ENCODE results near the gene CLIC1.

The CLIC1 gene

DNA sequence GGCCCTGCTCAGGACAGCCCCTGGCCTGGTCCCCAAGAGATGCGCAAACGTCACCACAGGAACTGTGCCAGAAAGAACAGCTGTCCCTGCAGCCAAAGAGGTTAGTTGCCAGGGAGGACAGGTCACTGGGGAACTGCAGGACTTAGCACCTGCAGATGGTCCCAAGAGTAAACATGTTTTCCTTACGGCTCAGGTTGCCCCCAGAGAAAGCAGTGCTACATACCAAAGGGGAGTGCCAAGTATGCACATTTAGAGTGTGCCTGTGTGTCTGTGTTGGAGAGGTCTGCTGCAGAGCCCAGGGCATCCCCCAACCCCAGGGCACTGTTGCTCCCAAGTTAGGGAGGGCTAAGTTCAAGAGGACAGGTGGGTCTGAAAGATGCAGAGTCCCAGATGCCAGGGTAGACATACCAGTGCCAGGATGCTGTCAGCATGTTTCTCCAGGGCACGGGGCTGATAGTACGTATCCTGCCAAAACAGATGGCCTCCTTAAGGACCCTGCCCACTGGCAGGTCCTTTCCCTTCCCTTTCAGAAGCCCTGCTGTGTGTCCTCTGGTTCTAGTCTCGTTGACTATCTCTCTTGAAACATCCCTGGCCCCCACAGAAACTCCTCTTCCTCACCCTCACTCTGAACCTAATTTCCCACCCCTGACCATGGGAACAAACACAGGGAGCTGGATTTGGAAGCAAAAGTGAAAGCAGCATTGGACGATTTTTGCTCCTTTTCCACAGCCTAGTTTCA is 34.5 kb downstream of the CLIC1 start:
- DNase-seq (ENCODE audit: low spot score) = peak; percentile 28

DNA sequence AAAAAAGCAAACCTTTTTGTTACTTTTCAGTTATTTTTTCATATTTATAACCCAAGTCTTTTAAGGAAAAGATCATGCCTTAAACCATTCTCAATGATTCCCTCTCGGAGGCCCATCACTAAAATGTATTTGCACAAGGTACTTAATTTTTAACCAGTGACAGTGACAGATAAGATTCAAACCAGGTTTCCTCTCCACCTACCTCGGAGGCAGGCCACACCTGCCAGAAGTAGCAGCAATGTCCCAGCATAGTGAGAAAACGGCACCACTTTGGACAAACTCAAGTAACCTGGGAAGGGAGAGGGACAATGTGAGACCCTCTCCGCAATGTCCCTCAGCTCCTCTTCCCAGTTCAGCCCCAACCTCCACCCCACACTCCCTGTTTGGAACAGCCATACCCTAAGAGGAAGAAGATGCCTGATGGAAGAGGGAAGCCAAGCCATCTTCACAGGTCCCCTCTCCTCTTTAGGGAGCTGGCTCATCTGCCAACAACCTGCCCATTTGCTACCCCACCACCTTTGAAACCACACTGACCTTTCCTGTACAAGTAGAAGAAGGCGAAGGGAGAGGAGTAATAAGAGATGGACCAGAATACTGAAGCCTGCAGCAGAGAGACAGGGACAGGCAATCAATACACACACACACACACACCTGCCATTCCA is 35.5 kb downstream of the CLIC1 start:
- DNase-seq (ENCODE audit: low spot score) = no peak

DNA sequence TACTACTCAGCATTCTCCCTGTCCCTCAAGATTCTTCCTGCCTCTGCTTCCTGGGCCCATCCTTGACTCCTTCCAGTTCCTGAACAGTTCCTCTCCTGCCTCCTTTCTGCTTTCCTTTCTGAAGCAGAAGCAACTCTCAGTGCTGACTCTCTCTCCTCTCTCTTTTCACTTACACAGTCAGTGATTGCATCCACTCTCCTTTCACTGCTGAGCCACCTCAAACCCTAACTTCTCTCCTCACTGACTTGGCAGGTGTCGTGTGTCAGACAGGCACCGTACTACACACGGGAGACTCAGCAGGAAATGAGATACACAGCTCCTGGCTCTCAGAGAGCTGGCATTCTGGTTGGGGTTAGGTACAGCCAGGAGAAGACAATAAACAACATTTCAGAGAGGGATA is 38.8 kb downstream of the CLIC1 start:
- no peak for DNase-seq (ENCODE audit: low spot score)

DNA sequence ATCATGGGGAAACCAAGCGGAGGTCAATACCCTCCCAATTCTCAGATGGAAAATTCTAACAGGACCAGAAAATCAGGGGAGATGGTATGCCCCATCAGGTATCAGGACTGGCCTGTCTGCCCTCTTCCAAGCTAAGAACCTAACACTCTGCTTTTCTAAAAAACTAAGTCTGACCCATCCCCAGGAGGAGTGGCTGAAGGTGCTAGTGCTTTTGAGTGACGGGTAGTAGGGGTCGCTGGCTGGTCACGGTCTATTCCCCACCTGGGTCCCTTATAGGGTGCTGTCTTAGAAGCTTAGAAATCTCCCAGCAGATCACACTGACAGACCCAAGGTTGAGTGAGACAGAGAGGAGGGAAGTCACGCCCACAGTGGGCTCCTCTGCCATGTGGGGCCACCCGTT is 42.8 kb downstream of the CLIC1 start:
- DNase-seq (ENCODE audit: low spot score) = no peak

DNA sequence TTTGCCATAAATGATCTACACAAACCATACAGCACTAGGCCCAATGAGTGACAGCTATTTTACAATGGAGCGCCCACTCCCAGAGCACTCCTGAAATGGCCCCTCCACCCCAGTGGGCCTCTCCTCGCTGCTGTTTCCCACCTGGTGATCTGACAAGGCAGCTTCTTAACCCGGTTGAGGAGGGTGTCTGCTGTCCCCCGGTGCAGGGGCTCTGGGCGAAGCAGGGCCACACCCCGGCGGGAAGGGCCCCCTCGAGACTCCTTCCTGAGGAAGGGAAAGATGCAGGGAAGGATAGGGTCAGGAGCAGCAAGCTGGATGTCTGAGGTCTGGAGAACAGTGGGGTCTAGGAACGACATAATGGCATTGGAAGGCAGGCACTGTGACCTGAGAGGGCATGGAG is 43.4 kb downstream of the CLIC1 start:
- DNase-seq (ENCODE audit: low spot score) = no peak

DNA sequence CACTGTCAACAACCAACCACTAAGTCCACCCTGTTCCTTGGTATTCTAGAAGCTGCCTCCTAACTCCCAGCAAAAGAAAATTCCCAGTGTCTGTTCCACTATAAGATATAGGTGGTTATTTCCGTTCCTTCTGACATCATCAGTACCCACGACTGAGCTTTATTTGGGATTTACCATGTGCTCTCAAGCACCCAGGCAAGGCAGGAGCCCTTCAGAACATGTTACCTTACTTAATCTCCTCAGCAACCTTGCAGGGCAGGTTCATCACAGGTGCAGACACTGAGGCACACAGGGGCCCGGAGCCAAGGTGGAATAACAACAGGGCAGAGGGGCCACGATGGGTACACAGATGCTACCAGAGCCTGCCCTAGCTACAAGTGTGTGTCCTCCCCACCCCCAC is 44.0 kb downstream of the CLIC1 start:
- no peak for DNase-seq (ENCODE audit: low spot score)

DNA sequence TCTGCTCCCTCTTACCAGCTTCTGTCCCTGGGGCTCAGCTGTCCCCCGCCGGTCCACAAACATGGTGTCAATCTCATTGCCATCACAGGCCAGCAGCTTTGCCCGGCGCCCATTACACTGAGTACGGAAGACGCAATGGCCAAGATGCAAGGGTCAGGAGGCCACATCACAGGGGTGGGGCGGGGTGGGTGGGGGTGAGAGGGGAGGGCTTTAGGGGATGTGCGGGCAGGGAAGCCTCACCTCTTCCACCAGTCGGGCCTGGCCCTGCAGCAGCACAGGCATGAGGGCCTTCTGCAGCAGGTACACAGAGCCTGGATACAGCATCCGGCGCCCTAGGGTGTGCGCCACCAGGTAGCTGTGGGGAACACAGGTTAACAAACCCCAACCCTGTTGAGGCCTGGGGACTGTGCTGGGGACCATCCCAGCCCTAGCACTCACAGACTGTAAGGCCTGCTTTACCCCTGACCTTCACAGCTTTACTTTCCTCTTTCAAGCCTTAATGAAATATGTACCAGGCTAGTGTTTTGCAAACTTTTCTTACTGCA is 44.7 kb downstream of the CLIC1 start:
- no peak for DNase-seq (ENCODE audit: low spot score)

DNA sequence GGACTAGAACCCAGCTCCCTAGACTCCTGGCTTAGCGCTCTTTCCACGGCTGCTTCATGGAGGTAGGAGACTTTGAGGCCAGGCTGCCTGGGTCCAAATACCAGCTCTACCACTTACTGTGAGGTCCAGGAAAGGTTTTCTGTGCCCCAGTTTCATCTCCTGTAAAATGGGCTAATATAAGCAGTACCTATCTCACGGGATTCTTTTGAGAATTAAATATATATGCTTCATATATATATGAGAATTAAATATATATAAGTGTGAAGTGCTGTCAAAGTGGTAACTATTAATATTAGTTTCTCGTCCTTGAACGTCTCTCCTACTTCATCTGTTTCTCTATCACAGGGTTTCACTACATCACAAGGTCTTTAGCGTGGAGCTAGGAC is 45.3 kb downstream of the CLIC1 start:
- no peak for DNase-seq (ENCODE audit: low spot score)

DNA sequence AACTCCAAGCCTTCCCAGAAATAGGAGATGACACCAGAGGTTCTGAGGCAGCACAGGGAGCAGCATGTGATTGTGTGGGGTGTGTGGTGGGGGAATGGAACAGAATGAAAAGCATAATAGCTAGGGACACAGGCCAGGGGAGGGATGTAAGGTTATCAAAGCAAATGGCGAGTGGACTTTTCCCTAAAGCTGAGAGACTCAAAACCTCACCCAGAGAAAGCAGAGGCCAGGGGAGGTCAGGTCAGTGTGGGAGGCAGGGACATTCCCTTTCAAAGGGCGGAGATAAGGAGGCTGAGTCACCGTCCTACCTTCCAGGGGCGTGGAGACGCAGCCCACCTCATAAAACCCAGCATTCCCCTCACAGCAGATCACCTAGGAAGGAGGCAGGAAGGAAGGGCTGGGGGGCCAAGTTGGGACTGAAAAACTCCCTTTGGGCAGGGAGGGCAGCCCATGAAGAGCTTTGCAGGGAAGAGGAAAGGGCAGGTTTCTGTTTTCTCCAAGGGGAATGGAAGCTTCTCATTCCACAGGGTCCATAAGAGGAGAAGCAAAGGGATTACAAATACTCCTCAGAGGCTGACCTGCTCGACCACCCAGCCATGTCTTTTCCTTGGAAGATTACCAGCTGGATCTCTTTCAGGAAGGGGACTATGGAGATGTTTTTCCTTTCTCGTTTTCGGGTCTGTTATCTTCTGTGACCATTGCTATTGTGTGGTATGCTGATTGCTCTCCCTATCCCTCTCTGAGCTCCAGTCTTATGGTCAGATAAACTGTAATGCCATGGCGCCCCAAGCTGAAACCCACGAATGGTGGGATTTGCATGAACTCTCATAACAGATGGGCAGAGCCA is 45.9 kb downstream of the CLIC1 start:
- DNase-seq (ENCODE audit: low spot score) = no peak

DNA sequence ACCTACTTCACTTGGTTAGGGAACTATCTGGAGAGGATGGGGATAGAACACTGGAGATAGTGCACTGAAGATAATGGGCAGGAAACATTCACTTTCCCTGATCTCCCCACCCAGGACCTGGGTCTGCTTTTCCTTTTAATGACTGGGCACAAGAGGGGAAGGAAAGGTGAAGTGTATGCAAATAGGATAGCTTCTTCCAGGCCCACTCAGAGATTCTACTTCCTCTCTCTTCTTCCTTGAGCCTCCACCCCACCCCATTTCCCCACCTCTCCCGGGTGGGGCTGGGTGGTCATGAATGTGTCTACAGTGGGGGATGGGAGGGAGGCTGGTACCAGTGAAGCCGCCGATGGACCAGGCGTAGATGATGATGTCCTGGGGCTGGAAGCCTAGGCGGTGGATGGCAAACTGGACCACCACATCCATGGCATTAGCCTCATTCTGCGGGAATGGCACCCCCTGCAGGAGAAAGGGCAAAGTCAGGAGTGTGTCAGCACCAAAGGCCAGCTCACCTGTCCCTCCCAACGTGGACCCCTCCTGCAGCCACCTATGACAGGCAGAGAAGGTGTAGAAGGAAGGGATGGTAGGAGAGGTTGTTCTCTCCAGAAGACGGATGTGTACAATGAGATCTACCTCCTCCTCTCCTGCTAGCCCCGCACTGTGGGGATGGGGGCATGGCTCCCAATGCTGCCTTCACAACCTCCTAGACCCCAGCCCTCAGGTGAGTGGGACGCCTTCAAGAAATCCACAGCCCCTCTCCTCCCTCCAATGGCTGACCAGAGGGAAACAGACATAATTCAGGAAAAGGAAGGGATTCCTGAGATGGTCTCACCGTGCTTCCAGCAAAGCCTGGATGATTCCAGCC is 46.9 kb downstream of the CLIC1 start:
- no peak for DNase-seq (ENCODE audit: low spot score)

DNA sequence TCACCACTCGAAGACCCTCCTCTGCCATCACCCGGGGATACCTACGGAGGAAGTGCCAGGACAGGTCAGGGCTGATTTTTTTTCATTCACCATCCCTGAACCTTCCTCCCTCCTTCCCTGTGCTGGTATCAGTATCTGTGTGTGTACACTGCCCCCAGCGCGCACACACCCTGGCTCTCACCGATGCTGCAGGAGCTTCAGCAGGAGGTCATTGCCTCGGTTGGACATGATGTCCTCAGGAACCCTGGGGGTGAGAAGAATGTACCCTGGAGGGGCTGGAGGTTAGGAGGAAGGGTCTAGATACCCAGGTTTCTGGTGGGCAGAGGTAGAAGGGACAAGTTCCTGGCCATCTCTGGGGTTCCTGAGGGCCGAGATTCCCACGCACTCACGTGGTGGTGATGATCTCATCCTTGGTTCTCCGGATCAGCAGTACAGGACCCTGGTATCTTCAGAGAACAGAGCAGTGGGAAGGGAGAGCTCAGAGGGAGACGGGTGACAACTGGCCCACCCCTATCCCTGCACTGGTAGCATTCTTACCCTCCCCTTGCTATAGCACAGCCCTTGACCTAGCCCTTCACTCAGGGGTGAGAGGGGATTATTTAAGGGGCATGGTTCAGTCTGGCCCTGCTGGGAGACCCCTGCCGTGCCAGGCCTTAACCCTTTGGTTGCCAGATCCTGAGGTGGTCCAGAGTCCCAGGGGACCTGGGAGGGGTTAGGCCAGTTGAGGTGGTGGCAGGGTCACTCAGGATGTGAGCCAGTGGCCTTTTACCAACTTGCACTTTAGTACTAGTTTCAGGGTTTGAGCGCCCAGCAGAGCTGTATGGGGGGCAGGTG is 48.3 kb downstream of the CLIC1 start:
- DNase-seq (ENCODE audit: low spot score) = no peak

DNA sequence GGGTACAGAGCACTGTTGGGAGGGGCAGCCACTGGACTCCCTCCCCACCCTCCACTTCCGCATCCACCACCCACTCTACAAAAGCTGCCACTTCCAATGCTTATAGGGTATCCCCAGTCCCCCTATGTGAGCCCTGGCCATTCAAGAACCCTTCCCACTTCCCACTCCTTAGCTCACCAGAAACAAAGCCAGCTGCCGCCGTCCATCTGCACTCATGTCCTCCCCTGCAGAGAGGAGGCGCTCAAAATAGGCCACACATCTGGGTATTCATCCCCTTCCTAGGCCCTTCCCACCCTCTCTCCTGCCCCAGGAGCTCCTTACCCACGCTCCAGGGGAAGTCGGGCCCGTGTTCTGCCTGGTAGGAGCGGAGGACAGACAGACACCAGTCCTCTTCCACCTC is 49.0 kb downstream of the CLIC1 start:
- no peak for DNase-seq (ENCODE audit: low spot score)

DNA sequence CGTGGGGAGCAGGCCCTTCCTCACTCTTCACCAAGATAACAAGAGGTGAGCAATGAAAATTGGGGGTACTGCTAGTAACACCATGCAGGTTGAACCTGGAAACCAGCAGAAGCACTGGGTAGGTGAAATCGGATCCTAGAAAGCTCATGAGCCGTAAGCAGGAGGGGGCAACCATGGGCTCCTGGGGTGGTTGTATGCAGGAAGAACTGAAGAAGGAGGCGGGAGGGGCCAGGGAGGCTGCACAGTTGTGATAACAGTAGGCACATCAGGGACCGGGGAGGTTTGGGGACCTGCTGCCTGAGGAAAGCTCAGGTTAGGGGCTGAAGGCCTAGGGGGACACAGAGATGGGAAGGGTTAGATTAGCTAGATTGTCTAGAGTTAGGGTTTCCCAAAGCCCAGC is 49.8 kb downstream of the CLIC1 start:
- DNase-seq (ENCODE audit: low spot score) = no peak

DNA sequence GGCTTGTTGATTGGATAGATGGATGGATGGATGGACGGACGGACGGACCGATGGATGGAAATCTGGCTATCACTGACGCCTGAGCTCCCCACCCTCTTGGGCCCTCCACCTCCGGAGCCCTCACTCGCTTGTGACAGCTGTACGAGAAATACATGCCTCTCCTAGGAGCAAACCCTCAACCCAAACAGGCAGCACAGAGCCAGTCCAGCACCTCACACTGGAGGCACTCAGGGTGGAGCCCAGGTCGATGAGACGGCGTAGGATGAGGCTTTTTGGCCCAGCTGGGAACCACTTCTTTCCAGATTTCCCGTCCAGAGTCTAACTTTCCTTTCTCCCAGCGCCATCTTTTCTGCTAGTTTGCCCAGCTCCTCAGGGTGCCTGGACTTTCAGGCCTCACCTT is 52.7 kb downstream of the CLIC1 start:
- no peak for DNase-seq (ENCODE audit: low spot score)

DNA sequence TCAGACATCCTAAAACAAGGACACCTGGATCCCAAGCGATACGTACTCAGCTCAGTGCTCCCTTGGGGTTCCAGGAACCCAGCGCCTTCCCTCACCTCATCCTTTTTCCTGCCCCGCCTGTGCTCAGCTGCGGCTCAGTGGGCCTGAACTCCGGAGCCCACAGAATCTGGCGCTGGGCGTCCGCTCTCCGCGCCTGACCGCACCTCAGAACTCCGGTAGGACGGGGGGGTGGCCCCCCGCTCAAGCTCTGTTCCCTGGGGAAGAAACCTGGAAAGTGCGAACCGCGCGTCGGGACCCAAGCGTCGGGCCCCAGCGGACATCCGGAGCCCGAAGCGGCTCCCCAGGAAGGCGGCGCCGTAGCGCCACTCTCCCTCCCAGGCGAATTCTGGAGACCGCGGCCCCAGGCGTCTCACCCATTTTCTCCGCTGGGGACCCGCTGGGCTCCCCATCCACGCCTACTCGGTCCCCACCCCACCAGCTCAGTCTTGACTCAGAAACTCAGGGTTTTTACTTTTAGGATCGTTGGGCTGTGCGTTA is 55.1 kb downstream of the CLIC1 start:
- DNase-seq (ENCODE audit: low spot score) = no peak
